ENCODE data around the gene MT1X.

Gene MT1X

DNA sequence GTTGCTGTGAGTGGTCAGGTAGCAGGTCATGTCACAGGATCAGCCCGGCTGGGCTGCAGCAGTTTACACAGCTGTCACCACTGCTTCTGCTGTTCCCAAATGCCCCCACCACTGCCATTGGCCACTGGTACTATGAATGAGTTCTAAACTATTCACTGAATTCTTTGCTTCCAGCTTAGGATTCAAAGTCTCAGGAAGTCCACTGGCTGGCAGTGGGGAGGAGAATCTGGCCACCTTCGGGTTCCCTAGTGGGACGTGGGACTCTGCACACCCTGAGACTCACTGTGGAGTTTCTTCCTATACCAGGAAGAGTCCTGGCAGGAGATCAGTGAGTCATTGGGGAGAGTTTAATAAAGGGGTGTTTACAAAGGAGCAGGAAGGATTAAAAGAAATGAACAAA is 6.9 kb downstream of the MT1X start:
- H3K9ac ChIP-seq (ENCODE audit: low read length) = no peak overlapping the region
- H3K36me3 ChIP-seq (ENCODE audit: control insufficient read depth in 1 of 2, insufficient read depth in 2 of 2, low read depth in 1 of 2, low read length in 2 of 2) = no peaks in the 10 kb centered on the region
- H2BK15ac ChIP-seq (ENCODE audit: low read depth, poor library complexity, severe bottlenecking) = no peak overlapping the region
- H3K4me1 ChIP-seq (ENCODE audit: control insufficient read depth, insufficient read depth, low read depth, low read length) = peaks cover 3% of the 10 kb centered on the region
- no peak overlapping the region for H3K27ac ChIP-seq (ENCODE audit: low read length, poor library complexity, severe bottlenecking)
- H3K14ac ChIP-seq (ENCODE audit: low read length in 2 of 2) = no peak overlapping the region
- no peak overlapping the region for H2BK120ac ChIP-seq (ENCODE audit: low read depth, low read length)
- H3K27me3 ChIP-seq (ENCODE audit: control insufficient read depth in 1 of 2, insufficient read depth in 1 of 2, low read length in 2 of 2) = no peaks in the 10 kb centered on the region
- H3K18ac ChIP-seq (ENCODE audit: low read depth in 1 of 2, low read length in 2 of 2) = peak overlapping the region in 1 of 2 experiments; percentile 29
- no peak overlapping the region for H4K8ac ChIP-seq (ENCODE audit: low read length)
- no peak overlapping the region for H2AFZ ChIP-seq (ENCODE audit: low read depth, low read length)
- H3K4ac ChIP-seq (ENCODE audit: low read depth in 1 of 2, low read length in 2 of 2) = no peak overlapping the region
- 70% methylated on average over 2 of the region's 3 CpGs for WGBS
- H3K4me2 ChIP-seq (ENCODE audit: low read length, poor library complexity, severe bottlenecking) = no peak overlapping the region
- no peak overlapping the region for H3K23ac ChIP-seq (ENCODE audit: low read length in 2 of 2)
- H3K79me1 ChIP-seq (replicated peaks; ENCODE audit: low read length, poor library complexity, severe bottlenecking) = no peaks in the 10 kb centered on the region
- H3K9me3 ChIP-seq (ENCODE audit: control insufficient read depth, low read length) = peaks cover 10% of the 10 kb centered on the region
- H2BK5ac ChIP-seq (ENCODE audit: low read depth, low read length, poor library complexity, severe bottlenecking) = no peak overlapping the region
- no peak overlapping the region for H2AK5ac ChIP-seq (ENCODE audit: low read length, severe bottlenecking)
- H2BK12ac ChIP-seq (ENCODE audit: low read length in 2 of 2) = no peak overlapping the region
- DNase-seq = no peak
- H4K91ac ChIP-seq (ENCODE audit: low read length) = no peak overlapping the region
- H3K4me3 ChIP-seq (ENCODE audit: insufficient read depth in 1 of 2, low read depth in 1 of 2, low read length in 2 of 2) = no peak overlapping the region

- peak overlapping the region in 1 of 2 experiments; percentile 63 for H3K14ac ChIP-seq (ENCODE audit: low read length in 2 of 2)
- peaks cover 10% of the 10 kb centered on the region for H3K9me3 ChIP-seq (ENCODE audit: control insufficient read depth, low read length)
- H3K18ac ChIP-seq (ENCODE audit: low read depth in 1 of 2, low read length in 2 of 2) = no peak overlapping the region
- no peak overlapping the region for H2AK5ac ChIP-seq (ENCODE audit: low read length, severe bottlenecking)
- no peak overlapping the region for H3K23ac ChIP-seq (ENCODE audit: low read length in 2 of 2)
- DNase-seq = no peak
- H4K8ac ChIP-seq (ENCODE audit: low read length) = no peak overlapping the region
- H4K91ac ChIP-seq (ENCODE audit: low read length) = no peak overlapping the region
- H2BK120ac ChIP-seq (ENCODE audit: low read depth, low read length) = no peak overlapping the region
- H3K27ac ChIP-seq (ENCODE audit: low read length, poor library complexity, severe bottlenecking) = no peak overlapping the region
- H2BK12ac ChIP-seq (ENCODE audit: low read length in 2 of 2) = no peak overlapping the region
- no peak overlapping the region for H3K9ac ChIP-seq (ENCODE audit: low read length)
- no peak overlapping the region for H2BK5ac ChIP-seq (ENCODE audit: low read depth, low read length, poor library complexity, severe bottlenecking)
- no peak overlapping the region for H2BK15ac ChIP-seq (ENCODE audit: low read depth, poor library complexity, severe bottlenecking)
- H3K4me3 ChIP-seq (ENCODE audit: insufficient read depth in 1 of 2, low read depth in 1 of 2, low read length in 2 of 2) = no peak overlapping the region
- H3K79me1 ChIP-seq (replicated peaks; ENCODE audit: low read length, poor library complexity, severe bottlenecking) = no peaks in the 10 kb centered on the region
- H3K4ac ChIP-seq (ENCODE audit: low read depth in 1 of 2, low read length in 2 of 2) = no peak overlapping the region
- H3K4me1 ChIP-seq (ENCODE audit: control insufficient read depth, insufficient read depth, low read depth, low read length) = peaks cover 3% of the 10 kb centered on the region
- no peak overlapping the region for H3K4me2 ChIP-seq (ENCODE audit: low read length, poor library complexity, severe bottlenecking)
- H3K27me3 ChIP-seq (ENCODE audit: control insufficient read depth in 1 of 2, insufficient read depth in 1 of 2, low read length in 2 of 2) = no peaks in the 10 kb centered on the region
- no peak overlapping the region for H2AFZ ChIP-seq (ENCODE audit: low read depth, low read length)
- 82% methylated on average over 2 of the region's 4 CpGs for WGBS
- no peaks in the 10 kb centered on the region for H3K36me3 ChIP-seq (ENCODE audit: control insufficient read depth in 1 of 2, insufficient read depth in 2 of 2, low read depth in 1 of 2, low read length in 2 of 2)
Measured at GRCh38 chr16:56690420-56691122, 8.3 kb downstream of the MT1X start.

GRCh38 chr16:56691885-56692284 is 9.6 kb downstream of the MT1X start:
- Histone ChIP-seq H3K27me3 (ENCODE audit: control insufficient read depth in 1 of 2, insufficient read depth in 1 of 2, low read length in 2 of 2) (no peaks in the 10 kb centered on the region), H3K4me3 (ENCODE audit: insufficient read depth in 1 of 2, low read depth in 1 of 2, low read length in 2 of 2) (no peak overlapping the region), H3K9me3 (ENCODE audit: control insufficient read depth, low read length) (peaks cover 5% of the 10 kb centered on the region), H3K79me1 (replicated peaks; ENCODE audit: low read length, poor library complexity, severe bottlenecking) (no peaks in the 10 kb centered on the region), H2BK120ac (ENCODE audit: low read depth, low read length) (no peak overlapping the region), H3K14ac (ENCODE audit: low read length in 2 of 2) (no peak overlapping the region), H2AFZ (ENCODE audit: low read depth, low read length) (no peak overlapping the region), H2BK15ac (ENCODE audit: low read depth, poor library complexity, severe bottlenecking) (no peak overlapping the region), H3K4me1 (ENCODE audit: control insufficient read depth, insufficient read depth, low read depth, low read length) (peaks cover 3% of the 10 kb centered on the region), H3K36me3 (ENCODE audit: control insufficient read depth in 1 of 2, insufficient read depth in 2 of 2, low read depth in 1 of 2, low read length in 2 of 2) (no peaks in the 10 kb centered on the region), H2BK5ac (ENCODE audit: low read depth, low read length, poor library complexity, severe bottlenecking) (no peak overlapping the region), H3K27ac (ENCODE audit: low read length, poor library complexity, severe bottlenecking) (no peak overlapping the region), H3K4me2 (ENCODE audit: low read length, poor library complexity, severe bottlenecking) (no peak overlapping the region), H4K8ac (ENCODE audit: low read length) (no peak overlapping the region), H4K91ac (ENCODE audit: low read length) (no peak overlapping the region), H3K9ac (ENCODE audit: low read length) (no peak overlapping the region), H3K4ac (ENCODE audit: low read depth in 1 of 2, low read length in 2 of 2) (no peak overlapping the region), H2AK5ac (ENCODE audit: low read length, severe bottlenecking) (no peak overlapping the region), H3K23ac (ENCODE audit: low read length in 2 of 2) (no peak overlapping the region), H2BK12ac (ENCODE audit: low read length in 2 of 2) (no peak overlapping the region), H3K18ac (ENCODE audit: low read depth in 1 of 2, low read length in 2 of 2) (no peak overlapping the region)
- 66% methylated on average over 4 of the region's 4 CpGs for WGBS
- no peak for DNase-seq

DNA sequence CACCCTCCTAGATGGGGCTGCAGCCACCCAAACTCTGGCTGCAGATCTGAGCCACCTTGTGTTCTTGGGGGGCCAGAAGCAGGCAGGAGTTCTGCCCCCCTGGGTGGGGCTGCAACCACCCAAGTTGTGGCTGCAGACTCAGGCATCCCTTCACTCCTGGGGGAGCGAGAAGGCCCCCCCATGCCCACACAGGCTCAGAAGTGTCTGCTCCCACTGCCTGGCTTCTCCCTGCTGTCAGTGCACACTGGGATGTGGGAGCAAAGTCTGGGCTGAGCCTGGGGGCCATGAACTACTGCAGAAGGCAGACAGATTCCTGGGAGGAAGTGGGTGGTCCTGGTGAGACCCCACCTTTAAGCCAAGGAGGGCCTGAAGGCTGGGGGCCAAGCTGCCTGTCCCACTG is 13.0 kb downstream of the MT1X start:
- Histone ChIP-seq H3K14ac (ENCODE audit: low read length in 2 of 2) (no peak overlapping the region), H3K4me3 (ENCODE audit: insufficient read depth in 1 of 2, low read depth in 1 of 2, low read length in 2 of 2) (no peak overlapping the region), H2BK15ac (ENCODE audit: low read depth, poor library complexity, severe bottlenecking) (no peak overlapping the region), H4K8ac (ENCODE audit: low read length) (no peak overlapping the region), H2BK5ac (ENCODE audit: low read depth, low read length, poor library complexity, severe bottlenecking) (no peak overlapping the region), H3K27me3 (ENCODE audit: control insufficient read depth in 1 of 2, insufficient read depth in 1 of 2, low read length in 2 of 2) (no peaks in the 10 kb centered on the region), H3K18ac (ENCODE audit: low read depth in 1 of 2, low read length in 2 of 2) (no peak overlapping the region), H3K4ac (ENCODE audit: low read depth in 1 of 2, low read length in 2 of 2) (no peak overlapping the region), H3K9me3 (ENCODE audit: control insufficient read depth, low read length) (no peaks in the 10 kb centered on the region), H3K4me1 (ENCODE audit: control insufficient read depth, insufficient read depth, low read depth, low read length) (no peaks in the 10 kb centered on the region), H3K9ac (ENCODE audit: low read length) (no peak overlapping the region), H2AFZ (ENCODE audit: low read depth, low read length) (no peak overlapping the region), H2BK120ac (ENCODE audit: low read depth, low read length) (no peak overlapping the region), H3K23ac (ENCODE audit: low read length in 2 of 2) (no peak overlapping the region), H2AK5ac (ENCODE audit: low read length, severe bottlenecking) (no peak overlapping the region), H2BK12ac (ENCODE audit: low read length in 2 of 2) (no peak overlapping the region), H3K79me1 (replicated peaks; ENCODE audit: low read length, poor library complexity, severe bottlenecking) (no peaks in the 10 kb centered on the region), H3K36me3 (ENCODE audit: control insufficient read depth in 1 of 2, insufficient read depth in 2 of 2, low read depth in 1 of 2, low read length in 2 of 2) (no peaks in the 10 kb centered on the region), H3K27ac (ENCODE audit: low read length, poor library complexity, severe bottlenecking) (no peak overlapping the region), H3K4me2 (ENCODE audit: low read length, poor library complexity, severe bottlenecking) (no peak overlapping the region), H4K91ac (ENCODE audit: low read length) (no peak overlapping the region)
- no peak for DNase-seq
- 56% methylated on average over 1 of the region's 1 CpG for WGBS

All from mesenchymal stem cell (in vitro differentiated cells and primary cell).